Measurements from ENCODE around the gene PRCC. TPM values are rescaled to one million over a fixed set of nuclear protein-coding genes. Genes with fewer than 3 reads are reported as not detected.

Gene PRCC
- total and polyA plus RNA-seq, 2 of the 13 experiments (the other 11 are each of a cell fraction or from before 2014, with no cell fraction given), result 24.2 to 40.5 TPM

DNA sequence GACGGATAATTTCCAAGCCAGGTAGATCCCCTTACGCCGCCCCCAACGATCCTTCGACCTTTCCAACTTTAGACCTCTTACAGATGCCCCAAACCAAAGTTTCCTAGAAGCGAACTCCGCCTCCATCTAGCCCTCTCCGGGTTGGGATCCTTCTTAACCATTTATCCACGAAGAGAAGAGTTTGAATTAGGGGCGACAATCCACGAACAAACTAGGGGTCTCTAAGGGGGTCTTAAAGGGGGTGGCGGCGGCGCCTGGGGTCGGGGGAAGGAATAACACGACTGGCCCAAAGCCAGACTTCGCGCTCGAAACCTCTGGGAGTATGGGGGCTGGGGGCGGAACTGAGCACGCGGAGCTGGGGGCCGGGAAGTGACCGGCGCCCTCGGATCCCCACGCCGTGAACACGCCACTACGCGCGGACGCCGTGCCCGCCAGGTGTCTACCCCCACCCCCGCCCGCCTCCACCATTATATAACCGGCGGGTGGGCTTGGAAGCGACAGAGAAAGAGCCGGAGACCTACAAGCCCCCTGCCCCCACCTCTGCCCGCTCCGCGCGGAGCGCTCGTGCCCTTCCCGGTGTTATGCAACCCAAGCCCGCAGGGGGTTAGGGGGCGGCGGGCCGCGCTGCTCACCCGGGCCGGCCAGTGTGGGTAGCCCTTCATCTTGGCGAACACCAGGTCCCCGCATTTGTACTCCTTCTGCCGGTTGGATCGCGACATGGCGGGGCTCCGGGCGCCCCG lies 16.5 kb upstream of the PRCC start (continued):
- TF ChIP-seq KDM2A (CRISPR knock-in tag; IDR thresholded peaks at IDR 0.05; ENCODE audit: borderline replicate concordance, low read depth) (0 out of 2 replicates have a peak, but pooled peaks have one; percentile 23), POLR2G (IDR thresholded peaks at IDR 0.05; ENCODE audit: low read depth, low read length) (no peak; the same call in 1 of the 2 replicates), ZNF567 (CRISPR knock-in tag; IDR thresholded peaks at IDR 0.05; ENCODE audit: borderline replicate concordance) (no peak), ZNF564 (CRISPR knock-in tag; IDR thresholded peaks at IDR 0.05) (peak; percentile 70; the same call in 1 of the 2 replicates), HCFC1 (IDR thresholded peaks at IDR 0.05; ENCODE audit: low read depth, low read length) (no peak), MZF1 (CRISPR knock-in tag; IDR thresholded peaks at IDR 0.05; ENCODE audit: borderline replicate concordance) (no peak), ZNF510 (CRISPR knock-in tag; IDR thresholded peaks at IDR 0.05; ENCODE audit: low read depth) (0 out of 2 replicates have a peak, but pooled peaks have one; percentile 20), REPIN1 (CRISPR knock-in tag; IDR thresholded peaks at IDR 0.05; ENCODE audit: borderline replicate concordance, low read depth) (no peak), ZNF205 (CRISPR knock-in tag; IDR thresholded peaks at IDR 0.05) (0 out of 2 replicates have a peak, but pooled peaks have one; percentile 56), ZMYM4 (CRISPR knock-in tag; IDR thresholded peaks at IDR 0.05) (no peak), HNRNPK (IDR thresholded peaks at IDR 0.05; ENCODE audit: low read depth, low read length, poor library complexity, severe bottlenecking) (peak; percentile 18), ZBTB21 (CRISPR knock-in tag; IDR thresholded peaks at IDR 0.05) (no peak), REL (CRISPR knock-in tag; conservative IDR thresholded peaks at IDR 0.05) (no peak), FOXK2 (IDR thresholded peaks at IDR 0.05) (no peak), PRPF4 (IDR thresholded peaks at IDR 0.05; ENCODE audit: low read depth, low read length, poor library complexity, severe bottlenecking) (no peak), ZNF501 (CRISPR knock-in tag; IDR thresholded peaks at IDR 0.05) (no peak), SALL2 (CRISPR knock-in tag; IDR thresholded peaks at IDR 0.05) (no peak), SETDB1 (CRISPR knock-in tag; IDR thresholded peaks at IDR 0.05; ENCODE audit: borderline replicate concordance) (no peak), MIER2 (CRISPR knock-in tag; IDR thresholded peaks at IDR 0.05) (no peak), NCOA2 (CRISPR knock-in tag; IDR thresholded peaks at IDR 0.05) (no peak), ZNF713 (CRISPR knock-in tag; IDR thresholded peaks at IDR 0.05) (no peak), ZBTB20 (CRISPR knock-in tag; IDR thresholded peaks at IDR 0.05; ENCODE audit: borderline replicate concordance, low read depth) (no peak)
- TF ChIP-seq, protein P1, sequence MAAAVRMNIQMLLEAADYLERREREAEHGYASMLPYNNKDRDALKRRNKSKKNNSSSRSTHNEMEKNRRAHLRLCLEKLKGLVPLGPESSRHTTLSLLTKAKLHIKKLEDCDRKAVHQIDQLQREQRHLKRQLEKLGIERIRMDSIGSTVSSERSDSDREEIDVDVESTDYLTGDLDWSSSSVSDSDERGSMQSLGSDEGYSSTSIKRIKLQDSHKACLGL (CRISPR knock-in tag; IDR thresholded peaks at IDR 0.05), result no peak; the same call in 1 of the 2 replicates
- TF ChIP-seq, protein P2, sequence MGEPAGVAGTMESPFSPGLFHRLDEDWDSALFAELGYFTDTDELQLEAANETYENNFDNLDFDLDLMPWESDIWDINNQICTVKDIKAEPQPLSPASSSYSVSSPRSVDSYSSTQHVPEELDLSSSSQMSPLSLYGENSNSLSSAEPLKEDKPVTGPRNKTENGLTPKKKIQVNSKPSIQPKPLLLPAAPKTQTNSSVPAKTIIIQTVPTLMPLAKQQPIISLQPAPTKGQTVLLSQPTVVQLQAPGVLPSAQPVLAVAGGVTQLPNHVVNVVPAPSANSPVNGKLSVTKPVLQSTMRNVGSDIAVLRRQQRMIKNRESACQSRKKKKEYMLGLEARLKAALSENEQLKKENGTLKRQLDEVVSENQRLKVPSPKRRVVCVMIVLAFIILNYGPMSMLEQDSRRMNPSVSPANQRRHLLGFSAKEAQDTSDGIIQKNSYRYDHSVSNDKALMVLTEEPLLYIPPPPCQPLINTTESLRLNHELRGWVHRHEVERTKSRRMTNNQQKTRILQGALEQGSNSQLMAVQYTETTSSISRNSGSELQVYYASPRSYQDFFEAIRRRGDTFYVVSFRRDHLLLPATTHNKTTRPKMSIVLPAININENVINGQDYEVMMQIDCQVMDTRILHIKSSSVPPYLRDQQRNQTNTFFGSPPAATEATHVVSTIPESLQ (CRISPR knock-in tag; conservative IDR thresholded peaks at IDR 0.05), result no peak
- TF ChIP-seq, protein P3, sequence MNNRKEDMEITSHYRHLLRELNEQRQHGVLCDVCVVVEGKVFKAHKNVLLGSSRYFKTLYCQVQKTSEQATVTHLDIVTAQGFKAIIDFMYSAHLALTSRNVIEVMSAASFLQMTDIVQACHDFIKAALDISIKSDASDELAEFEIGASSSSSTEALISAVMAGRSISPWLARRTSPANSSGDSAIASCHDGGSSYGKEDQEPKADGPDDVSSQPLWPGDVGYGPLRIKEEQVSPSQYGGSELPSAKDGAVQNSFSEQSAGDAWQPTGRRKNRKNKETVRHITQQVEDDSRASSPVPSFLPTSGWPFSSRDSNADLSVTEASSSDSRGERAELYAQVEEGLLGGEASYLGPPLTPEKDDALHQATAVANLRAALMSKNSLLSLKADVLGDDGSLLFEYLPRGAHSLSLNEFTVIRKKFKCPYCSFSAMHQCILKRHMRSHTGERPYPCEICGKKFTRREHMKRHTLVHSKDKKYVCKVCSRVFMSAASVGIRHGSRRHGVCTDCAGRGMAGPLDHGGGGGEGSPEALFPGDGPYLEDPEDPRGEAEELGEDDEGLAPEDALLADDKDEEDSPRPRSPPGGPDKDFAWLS (CRISPR knock-in tag; IDR thresholded peaks at IDR 0.05; ENCODE audit: borderline replicate concordance), result no peak
- TF ChIP-seq, protein P4, sequence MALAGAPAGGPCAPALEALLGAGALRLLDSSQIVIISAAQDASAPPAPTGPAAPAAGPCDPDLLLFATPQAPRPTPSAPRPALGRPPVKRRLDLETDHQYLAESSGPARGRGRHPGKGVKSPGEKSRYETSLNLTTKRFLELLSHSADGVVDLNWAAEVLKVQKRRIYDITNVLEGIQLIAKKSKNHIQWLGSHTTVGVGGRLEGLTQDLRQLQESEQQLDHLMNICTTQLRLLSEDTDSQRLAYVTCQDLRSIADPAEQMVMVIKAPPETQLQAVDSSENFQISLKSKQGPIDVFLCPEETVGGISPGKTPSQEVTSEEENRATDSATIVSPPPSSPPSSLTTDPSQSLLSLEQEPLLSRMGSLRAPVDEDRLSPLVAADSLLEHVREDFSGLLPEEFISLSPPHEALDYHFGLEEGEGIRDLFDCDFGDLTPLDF (CRISPR knock-in tag; IDR thresholded peaks at IDR 0.05), result no peak
